ENCODE results near the gene NREP.
"Not testable (repeated sequence)": the region's sequence is repeated elsewhere in the genome, so short reads cannot be mapped to it uniquely, and the experiment has no call there.

NREP gene

DNA sequence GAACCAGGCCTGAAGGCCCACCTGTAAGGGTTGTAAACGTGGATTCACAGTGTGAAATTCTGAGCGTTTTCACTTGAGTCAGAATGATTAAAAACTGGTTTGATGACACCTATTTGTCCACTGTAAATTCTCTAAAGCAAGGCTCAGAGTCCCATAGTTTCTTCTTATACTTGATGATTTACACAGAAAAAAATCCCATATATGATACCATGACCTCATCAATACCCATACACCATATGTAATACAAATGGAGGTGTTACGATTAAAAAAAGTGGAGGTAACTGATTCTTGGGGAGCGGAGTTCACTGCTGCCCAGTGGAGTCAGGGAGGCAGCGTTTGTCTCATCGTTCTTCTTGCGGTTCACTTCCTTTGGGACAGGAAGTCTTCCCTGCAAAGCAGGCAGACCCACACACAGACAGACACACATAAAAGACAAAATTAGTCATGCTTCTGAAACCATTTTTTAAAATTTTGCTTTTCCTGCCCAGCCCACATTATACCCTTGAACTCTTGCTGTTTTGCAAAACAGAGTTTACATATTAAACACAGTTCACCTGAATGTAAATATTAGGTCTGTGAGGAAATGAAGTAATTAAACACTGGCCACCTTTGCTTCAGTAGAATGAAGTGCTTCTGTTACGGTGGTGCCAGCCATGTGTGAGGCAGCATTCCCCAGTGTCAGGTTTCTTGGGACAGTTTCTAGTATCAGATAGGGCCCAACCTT is 26.2 kb downstream of the NREP start:
- TF ChIP-seq, protein P1, sequence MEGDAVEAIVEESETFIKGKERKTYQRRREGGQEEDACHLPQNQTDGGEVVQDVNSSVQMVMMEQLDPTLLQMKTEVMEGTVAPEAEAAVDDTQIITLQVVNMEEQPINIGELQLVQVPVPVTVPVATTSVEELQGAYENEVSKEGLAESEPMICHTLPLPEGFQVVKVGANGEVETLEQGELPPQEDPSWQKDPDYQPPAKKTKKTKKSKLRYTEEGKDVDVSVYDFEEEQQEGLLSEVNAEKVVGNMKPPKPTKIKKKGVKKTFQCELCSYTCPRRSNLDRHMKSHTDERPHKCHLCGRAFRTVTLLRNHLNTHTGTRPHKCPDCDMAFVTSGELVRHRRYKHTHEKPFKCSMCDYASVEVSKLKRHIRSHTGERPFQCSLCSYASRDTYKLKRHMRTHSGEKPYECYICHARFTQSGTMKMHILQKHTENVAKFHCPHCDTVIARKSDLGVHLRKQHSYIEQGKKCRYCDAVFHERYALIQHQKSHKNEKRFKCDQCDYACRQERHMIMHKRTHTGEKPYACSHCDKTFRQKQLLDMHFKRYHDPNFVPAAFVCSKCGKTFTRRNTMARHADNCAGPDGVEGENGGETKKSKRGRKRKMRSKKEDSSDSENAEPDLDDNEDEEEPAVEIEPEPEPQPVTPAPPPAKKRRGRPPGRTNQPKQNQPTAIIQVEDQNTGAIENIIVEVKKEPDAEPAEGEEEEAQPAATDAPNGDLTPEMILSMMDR (IDR thresholded peaks at IDR 0.05; ENCODE audit: low read depth, low read length), result no peak
- no peak for DNase-seq (ENCODE audit: extremely low read depth, low read depth)

DNA sequence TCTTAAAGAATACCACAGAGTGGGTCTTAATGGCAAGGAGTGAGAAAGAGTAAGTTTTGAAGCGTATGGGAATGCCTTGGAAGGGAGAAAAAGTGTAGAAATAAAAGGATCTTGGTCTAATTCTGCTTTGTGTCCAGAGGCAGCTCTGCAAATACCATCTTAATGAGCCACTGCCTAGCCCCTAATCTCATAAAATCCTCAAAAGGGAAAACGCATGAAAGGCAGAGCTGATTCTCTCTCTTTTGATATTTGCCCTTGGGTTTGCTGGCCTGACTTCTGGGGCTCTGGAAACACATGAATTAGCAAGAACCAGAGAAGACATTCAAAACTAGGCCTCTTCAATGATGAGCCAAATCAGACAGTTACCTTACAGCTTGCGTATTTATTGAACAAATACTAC is 28.1 kb downstream of the NREP start:
- no peak for DNase-seq (ENCODE audit: extremely low read depth, low read depth)

DNA sequence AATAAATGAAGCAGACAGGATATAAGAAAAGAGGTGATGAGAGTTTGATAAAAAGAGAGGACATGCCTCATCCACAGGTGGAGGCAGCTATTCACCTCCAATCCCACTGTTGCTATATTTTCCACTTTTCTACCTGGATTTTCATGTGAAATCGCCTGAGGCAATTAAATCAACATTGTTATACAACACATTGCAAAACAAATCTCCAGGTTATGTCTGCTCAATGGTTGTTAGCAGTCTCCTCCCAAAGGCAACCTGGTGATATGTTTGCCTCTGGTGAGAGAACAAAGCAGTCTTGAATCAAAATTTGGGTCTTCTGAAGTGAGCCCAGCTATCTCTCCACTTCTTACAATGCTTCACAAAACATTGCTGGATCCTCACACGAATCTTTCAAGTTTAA is 30.0 kb downstream of the NREP start:
- TF ChIP-seq, protein P1 (IDR thresholded peaks at IDR 0.05; ENCODE audit: low read depth, low read length), result no peak
- DNase-seq (ENCODE audit: extremely low read depth, low read depth), result no peak

More for the DNA sequence above, 28.1 kb downstream of the NREP start:
- TF ChIP-seq, protein P1 (IDR thresholded peaks at IDR 0.05; ENCODE audit: low read depth, low read length), result no peak

DNA sequence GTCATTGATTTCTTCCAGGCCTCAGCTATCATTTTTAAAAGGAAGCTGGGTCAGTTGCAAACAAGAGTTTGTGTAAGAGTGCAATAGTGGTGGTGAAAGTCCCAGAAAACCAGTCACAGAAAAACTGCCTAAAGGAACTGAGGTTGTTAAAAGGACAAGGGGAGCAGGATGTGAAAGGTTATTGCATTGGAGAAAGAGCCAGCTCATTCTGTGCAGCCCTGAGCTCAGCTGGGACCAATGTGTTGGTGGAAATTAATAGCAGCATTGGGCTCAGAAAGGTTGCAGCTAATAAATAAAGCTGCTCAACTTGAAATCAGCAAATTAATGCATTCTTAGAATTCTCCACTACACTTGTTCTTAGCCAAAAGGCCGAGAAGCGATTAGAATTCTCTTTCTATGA is 34.9 kb downstream of the NREP start:
- TF ChIP-seq, protein P1 (IDR thresholded peaks at IDR 0.05; ENCODE audit: low read depth, low read length), result no peak

DNA sequence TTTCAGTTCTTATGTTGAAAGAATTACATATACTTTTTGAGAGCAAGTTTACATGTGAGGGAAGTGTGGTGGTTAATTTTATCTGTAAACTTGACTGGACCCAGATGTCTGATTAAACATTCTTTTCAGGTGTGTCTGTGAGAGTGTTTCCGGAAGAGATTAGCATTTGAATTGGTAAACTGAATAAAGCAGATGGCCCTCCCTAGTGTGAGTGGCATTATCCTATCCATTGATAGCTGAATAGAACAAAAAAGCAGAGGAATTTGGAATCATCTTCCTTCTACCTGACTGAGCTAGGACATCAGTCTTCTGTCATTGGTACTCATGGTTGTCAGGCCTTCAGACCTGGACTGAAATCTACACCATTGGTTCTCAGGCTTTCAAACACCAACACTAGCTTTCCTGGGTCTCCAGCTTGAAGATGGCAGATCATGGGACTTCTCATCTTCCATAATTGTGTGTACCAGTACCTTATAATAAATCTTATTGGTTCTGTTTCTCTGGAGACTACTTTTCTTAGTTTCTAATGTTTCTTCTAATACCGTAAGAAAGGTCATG is 36.6 kb downstream of the NREP start:
- no peak for DNase-seq (ENCODE audit: extremely low read depth, low read depth)
- TF ChIP-seq, protein P1 (IDR thresholded peaks at IDR 0.05; ENCODE audit: low read depth, low read length), result no peak

More for the DNA sequence above, 34.9 kb downstream of the NREP start:
- DNase-seq (ENCODE audit: extremely low read depth, low read depth), result no peak

DNA sequence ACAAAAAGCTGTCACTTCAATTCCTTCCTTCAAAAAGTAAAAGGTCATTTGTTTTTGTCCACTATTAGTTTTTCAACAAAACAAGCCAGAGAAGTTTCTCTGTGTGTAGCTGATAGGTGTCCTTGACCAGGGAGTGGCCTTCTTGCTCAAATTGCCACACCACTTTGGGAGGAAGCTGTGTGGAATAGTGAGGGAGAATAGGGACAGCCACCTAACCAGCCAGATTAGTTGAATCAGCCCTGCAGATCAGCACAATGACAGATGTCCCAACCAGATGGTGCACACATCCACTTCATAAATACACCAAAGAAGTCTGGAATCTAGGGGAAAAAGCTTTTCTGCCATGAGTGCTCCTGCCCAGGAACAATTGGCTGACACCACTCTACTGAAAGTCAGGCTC is 37.2 kb downstream of the NREP start:
- TF ChIP-seq, protein P1 (IDR thresholded peaks at IDR 0.05; ENCODE audit: low read depth, low read length), result no peak
- no peak for DNase-seq (ENCODE audit: extremely low read depth, low read depth)

DNA sequence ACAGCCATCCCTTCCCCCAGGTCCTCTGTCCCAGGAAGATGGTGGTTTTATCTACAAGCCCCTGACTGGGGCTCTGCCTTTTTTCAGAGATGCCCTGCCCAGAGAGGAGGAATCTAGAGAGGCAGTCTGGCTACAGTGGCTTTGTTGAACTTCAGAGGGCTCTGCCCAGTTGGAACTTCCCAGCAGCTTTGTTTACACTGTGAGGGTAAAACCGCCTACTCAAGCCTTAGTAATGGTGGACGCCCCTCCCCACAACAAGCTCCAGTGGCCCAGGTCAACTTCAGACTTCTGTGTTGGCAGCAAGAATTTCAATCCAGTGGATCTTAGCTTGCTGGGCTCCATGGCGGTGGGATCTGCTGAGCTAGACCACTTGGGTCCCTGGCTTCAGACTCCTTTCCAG is 40.2 kb downstream of the NREP start:
- not testable (repeated sequence) for DNase-seq (ENCODE audit: extremely low read depth, low read depth)
